Liver (tissue), 9 donors: ENCODE data around the gene GOLGA6A. TPM values are rescaled to one million over a fixed set of nuclear protein-coding genes. Genes with fewer than 3 reads are reported as not detected.
A peak's percentile ranks its signal among the peaks of the same experiment; 100 is the strongest.

Source experiments
- DNase-seq: peaks from one replicate; pipeline ENCODE4 v3.0.0-alpha.2; 2017; ENCODE audit warnings: low spot score
- H3K27ac ChIP-seq, 2 donors: one replicate each; pipeline ENCODE4 v1.7.0; 2013; ENCODE audit warnings: inconsistent platforms in 2 of 2, low read length in 2 of 2, control low read depth in 1 of 2, low read depth in 1 of 2, mild to moderate bottlenecking in 1 of 2
- H3K27me3 ChIP-seq, 4 donors: one replicate each; pipeline versions ENCODE4 v1.6.1 to v1.7.0; 2013; ENCODE audit warnings: low read length in 3 of 4, inconsistent platforms in 1 of 4, mild to moderate bottlenecking in 1 of 4, moderate library complexity in 1 of 4; ENCODE audit not compliant: control insufficient read depth in 4 of 4, insufficient read depth in 4 of 4
- H3K36me3 ChIP-seq, 4 donors: one replicate each; pipeline versions ENCODE4 v1.6.1 to v1.7.0; 2013; ENCODE audit warnings: low read length in 3 of 4, mild to moderate bottlenecking in 3 of 4, low read depth in 1 of 4, moderate library complexity in 1 of 4; ENCODE audit not compliant: control insufficient read depth in 4 of 4, insufficient read depth in 3 of 4
- H3K4me1 ChIP-seq, 4 donors: one replicate each; pipeline versions ENCODE4 v1.6.1 to v1.7.0; 2013; ENCODE audit warnings: low read length in 3 of 4, mild to moderate bottlenecking in 3 of 4, moderate library complexity in 1 of 4; ENCODE audit not compliant: control insufficient read depth in 4 of 4, insufficient read depth in 4 of 4
- H3K4me3 ChIP-seq, 3 donors: one replicate each; pipeline versions ENCODE4 v1.6.1 to v1.7.0; 2013; ENCODE audit warnings: low read length in 3 of 3, control low read depth in 1 of 3, low read depth in 1 of 3, mild to moderate bottlenecking in 1 of 3
- H3K9ac ChIP-seq, 2 donors: one replicate each; pipeline ENCODE4 v1.7.0; 2013; ENCODE audit warnings: low read length in 2 of 2, mild to moderate bottlenecking in 2 of 2, moderate library complexity in 2 of 2, control low read depth in 1 of 2, low read depth in 1 of 2
- H3K9me3 ChIP-seq, 4 donors: one replicate each; pipeline versions ENCODE4 v1.6.1 to v1.7.0; 2013; ENCODE audit warnings: low read length in 3 of 4; ENCODE audit not compliant: control insufficient read depth in 4 of 4
- ATF3 ChIP-seq: IDR thresholded peaks from 2 replicates; pipeline ENCODE4 v1.6.1; 2016; ENCODE audit warnings: antibody characterized with exemption
- CTCF ChIP-seq: fragments of 150-350 bp; IDR thresholded peaks from 2 replicates; pipeline ENCODE4 v1.5.1; 2017; ENCODE audit warnings: improper control_type of control experiment, low read depth, low read length; ENCODE audit not compliant: missing input control
- EGR1 ChIP-seq, 2 donors: IDR thresholded peaks; 2 replicates each; pipeline ENCODE4 v1.6.1; 2016 to 2018; ENCODE audit warnings: antibody characterized with exemption in 2 of 2, low read depth in 2 of 2
- FOXA1 ChIP-seq: IDR thresholded peaks from 2 replicates; pipeline ENCODE4 v1.6.1; 2016; ENCODE audit warnings: antibody characterized with exemption
- GABPA ChIP-seq, 2 donors: IDR thresholded peaks in 1 of 2; conservative IDR thresholded peaks in 1 of 2; 2 replicates each; pipeline ENCODE4 v1.6.1; 2016; ENCODE audit warnings: antibody characterized with exemption in 2 of 2, mild to moderate bottlenecking in 1 of 2, moderate library complexity in 1 of 2
- HNF4A ChIP-seq, 2 donors: conservative IDR thresholded peaks; 2 replicates each; pipeline ENCODE4 v1.6.1; 2016; ENCODE audit warnings: antibody characterized with exemption in 2 of 2, mild to moderate bottlenecking in 2 of 2
- HNF4G ChIP-seq: IDR thresholded peaks from 2 replicates; pipeline ENCODE4 v1.6.1; 2016; ENCODE audit warnings: antibody characterized with exemption
- MAX ChIP-seq: IDR thresholded peaks from 2 replicates; pipeline ENCODE4 v1.6.1; 2016; ENCODE audit warnings: antibody characterized with exemption
- NR2F2 ChIP-seq: IDR thresholded peaks from 2 replicates; pipeline ENCODE4 v1.6.1; 2016; ENCODE audit warnings: antibody characterized with exemption
- RAD21 ChIP-seq, 2 donors: IDR thresholded peaks; 2 replicates each; pipeline ENCODE4 v1.6.1; 2016; ENCODE audit warnings: antibody characterized with exemption in 2 of 2, mild to moderate bottlenecking in 2 of 2
- REST ChIP-seq: IDR thresholded peaks from 2 replicates; pipeline ENCODE4 v1.6.1; 2016; ENCODE audit warnings: antibody characterized with exemption, mild to moderate bottlenecking
- RXRA ChIP-seq, 2 donors: IDR thresholded peaks; 2 replicates each; pipeline ENCODE4 v1.6.1; 2017 to 2018; ENCODE audit warnings: antibody characterized with exemption in 2 of 2, mild to moderate bottlenecking in 1 of 2
- SP1 ChIP-seq: IDR thresholded peaks from 2 replicates; pipeline ENCODE4 v1.6.1; 2018; ENCODE audit warnings: antibody characterized with exemption, mild to moderate bottlenecking
- TAF1 ChIP-seq: conservative IDR thresholded peaks from 2 replicates; pipeline ENCODE4 v1.6.1; 2016; ENCODE audit warnings: antibody characterized with exemption, mild to moderate bottlenecking
- YY1 ChIP-seq: IDR thresholded peaks from 2 replicates; pipeline ENCODE4 v1.6.1; 2016; ENCODE audit warnings: antibody characterized with exemption, mild to moderate bottlenecking
- ZBTB33 ChIP-seq: IDR thresholded peaks from 2 replicates; pipeline ENCODE4 v1.6.1; 2016; ENCODE audit warnings: antibody characterized with exemption
- WGBS: extraction: QIAGEN DNeasy Blood & Tissue Kit; methylation state at CpG from one replicate; pipeline ENCODE4 v1.1.7; 2013; 5-methylcytosine and 5-hydroxymethylcytosine counted together
- polyA plus RNA-seq, 2 donors: library from polyadenylated mRNA; stranded (reverse) in 1 of 2; unstranded in 1 of 2; fragments of 200-250 nt in 1 of 2; fragments of >200 nt in 1 of 2; fragmentation: Nextera tagmentation in 1 of 2; extraction: Ambion mirVana in 1 of 2; gene quantifications; one replicate each; pipeline versions ENCODE4 v1.2.1 to v1.2.3, GENCODE V29; 2013 to 2015
- total RNA-seq, 2 donors: library from RNA; depleted of rRNA; stranded (reverse); fragments of >200 nt; gene quantifications; one replicate each; pipeline ENCODE4 v1.2.3, GENCODE V29; 2014
- donor health status: healthy.
- donor health status: healthy.
- donor health status: healthy.
- donor health status: healthy.
- donor health status: healthy.

The GOLGA6A gene
- total and polyA plus RNA-seq, 4 donors, result 0.06 to 1.4 (median 0.63) TPM

GRCh38 chr15:74041311-74041756 is 41.0 kb downstream of the GOLGA6A start:
- no peak overlapping the region for H3K9ac ChIP-seq
- no peak overlapping the region for H3K4me3 ChIP-seq
- no peaks in the 10 kb centered on the region for H3K27me3 ChIP-seq
- H3K9me3 ChIP-seq, result no peaks in the 10 kb centered on the region
- no peak overlapping the region for H3K27ac ChIP-seq
- WGBS, result 96% methylated on average over 10 of the region's 10 CpGs
- H3K36me3 ChIP-seq, result peaks cover 0 to 3% (median 0%) of the 10 kb centered on the region in 4 donors
- no peak for DNase-seq
- no peak for TF ChIP-seq MAX
- TF ChIP-seq TAF1, result no peak
- no peak for TF ChIP-seq ATF3
- no peak for TF ChIP-seq ZBTB33
- no peak for TF ChIP-seq GABPA (IDR thresholded peaks at IDR 0.05 in 1 of 2, conservative IDR thresholded peaks at IDR 0.05 in 1 of 2)
- TF ChIP-seq EGR1 (IDR thresholded peaks at IDR 0.05; ENCODE audit: low read depth in 2 of 2), result no peak
- no peak for TF ChIP-seq HNF4A (conservative IDR thresholded peaks at IDR 0.05)
- TF ChIP-seq RXRA (IDR thresholded peaks at IDR 0.05), result no peak
- no peak for TF ChIP-seq FOXA1
- TF ChIP-seq RAD21 (IDR thresholded peaks at IDR 0.05), result no peak
- no peaks in the 10 kb centered on the region for H3K4me1 ChIP-seq

GRCh38 chr15:74040109-74040850 is 42.1 kb downstream of the GOLGA6A start:
- no peaks in the 10 kb centered on the region for H3K27me3 ChIP-seq
- no peaks in the 10 kb centered on the region for H3K4me1 ChIP-seq
- no peak for TF ChIP-seq HNF4G
- TF ChIP-seq NR2F2, result peak; percentile 12
- H3K36me3 ChIP-seq, result peaks cover 0 to 14% (median 2%) of the 10 kb centered on the region in 4 donors
- no peaks in the 10 kb centered on the region for H3K9me3 ChIP-seq
- H3K4me3 ChIP-seq, result no peak overlapping the region
- no peak overlapping the region for H3K9ac ChIP-seq
- no peak overlapping the region for H3K27ac ChIP-seq
- WGBS, result 90% methylated on average over 7 of the region's 7 CpGs
- DNase-seq, result no peak

GRCh38 chr15:74039656-74040010 is 42.7 kb downstream of the GOLGA6A start:
- H3K4me3 ChIP-seq, result no peak overlapping the region
- no peaks in the 10 kb centered on the region for H3K4me1 ChIP-seq
- no peak overlapping the region for H3K27ac ChIP-seq
- DNase-seq, result no peak
- no peak overlapping the region for H3K9ac ChIP-seq
- no peaks in the 10 kb centered on the region for H3K27me3 ChIP-seq
- peaks cover 0 to 18% (median 2%) of the 10 kb centered on the region in 4 donors for H3K36me3 ChIP-seq
- WGBS, result 88% methylated on average over 5 of the region's 5 CpGs
- H3K9me3 ChIP-seq, result no peaks in the 10 kb centered on the region
- TF ChIP-seq CTCF, result no peak
- TF ChIP-seq YY1, result no peak
- no peak for TF ChIP-seq RAD21 (IDR thresholded peaks at IDR 0.05)
- TF ChIP-seq NR2F2, result no peak
- TF ChIP-seq SP1, result no peak
- TF ChIP-seq ZBTB33, result no peak
- TF ChIP-seq RXRA (IDR thresholded peaks at IDR 0.05), result no peak
- TF ChIP-seq FOXA1, result no peak
- TF ChIP-seq HNF4G, result no peak
- TF ChIP-seq ATF3, result no peak
- no peak for TF ChIP-seq REST
- TF ChIP-seq TAF1, result no peak
